HL-60/S4 (cell line): ENCODE measurements around the gene GPR179.
"Not testable (repeated sequence)": the region's sequence is repeated elsewhere in the genome, so short reads cannot be mapped to it uniquely, and the experiment has no call there.

ENCODE experiments used
- in situ Hi-C: fragments of 300-500 bp; cut with MboI; formaldehyde crosslinking; loops from 2 replicates; pipeline ENCODE4 v1.14.3; 2022; ENCODE audit warnings: low sequenced_read_pairs

GPR179 gene

GRCh38 chr17:38325221-38325851, 18.4 kb downstream of the GPR179 start:
- in situ Hi-C loops = no loop called here

DNA sequence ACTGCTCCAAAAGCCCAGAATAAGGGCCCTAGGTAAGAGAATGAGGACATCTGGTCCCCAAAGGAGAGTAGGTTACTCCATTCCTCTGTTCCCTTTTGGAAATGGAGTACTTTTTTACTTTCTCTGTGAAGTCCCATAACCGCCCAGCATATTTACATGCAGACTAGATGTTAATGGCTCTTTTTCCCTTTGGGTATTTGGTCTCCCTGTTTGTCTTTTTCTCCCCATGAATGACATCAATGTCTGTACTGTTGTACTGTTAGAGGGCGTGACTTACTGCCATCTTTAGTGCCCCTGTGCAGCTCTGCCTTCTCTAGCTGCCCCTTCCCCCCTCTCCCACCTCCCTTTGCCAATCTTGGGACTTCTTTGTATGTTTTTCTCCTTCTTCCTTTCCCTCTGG, 19.0 kb downstream of the GPR179 start:
- in situ Hi-C loops = no loop called here

GRCh38 chr17:38324141-38324697, 19.5 kb downstream of the GPR179 start:
- in situ Hi-C loops = no loop called here

- in situ Hi-C loops = no loop called here
Observed at GRCh38 chr17:38322897-38323296, 20.9 kb downstream of the GPR179 start.

DNA sequence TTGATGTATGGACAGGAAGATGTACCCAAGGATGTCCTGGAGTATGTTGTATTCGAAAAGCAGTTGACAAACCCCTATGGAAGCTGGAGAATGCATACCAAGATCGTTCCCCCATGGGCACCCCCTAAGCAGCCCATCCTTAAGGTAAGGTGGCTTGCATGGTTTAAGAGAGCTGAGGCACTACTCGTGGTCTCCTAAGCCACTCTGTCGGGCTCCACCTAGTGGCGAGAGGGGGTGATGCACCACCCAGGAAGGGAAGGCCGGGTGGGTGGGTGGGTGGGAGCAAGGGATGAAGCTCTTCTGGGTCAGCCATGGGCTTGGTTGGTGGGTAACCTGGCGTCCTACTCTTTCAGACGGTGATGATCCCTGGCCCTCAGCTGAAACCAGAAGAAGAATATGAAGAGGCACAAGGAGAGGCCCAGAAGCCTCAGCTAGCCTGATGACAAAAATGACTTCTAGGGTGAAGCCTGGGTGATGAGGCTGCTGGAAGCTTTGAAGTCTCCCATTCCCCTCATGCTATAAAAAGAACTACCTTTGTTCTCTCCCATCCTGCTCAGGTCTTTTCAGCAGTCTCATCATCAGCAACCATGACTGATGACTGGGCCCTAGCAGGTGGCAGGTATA, 21.5 kb downstream of the GPR179 start:
- in situ Hi-C loops = no loop called here

- in situ Hi-C loops = no loop called here
Observed at GRCh38 chr17:38320482-38320881, 23.3 kb downstream of the GPR179 start.

DNA sequence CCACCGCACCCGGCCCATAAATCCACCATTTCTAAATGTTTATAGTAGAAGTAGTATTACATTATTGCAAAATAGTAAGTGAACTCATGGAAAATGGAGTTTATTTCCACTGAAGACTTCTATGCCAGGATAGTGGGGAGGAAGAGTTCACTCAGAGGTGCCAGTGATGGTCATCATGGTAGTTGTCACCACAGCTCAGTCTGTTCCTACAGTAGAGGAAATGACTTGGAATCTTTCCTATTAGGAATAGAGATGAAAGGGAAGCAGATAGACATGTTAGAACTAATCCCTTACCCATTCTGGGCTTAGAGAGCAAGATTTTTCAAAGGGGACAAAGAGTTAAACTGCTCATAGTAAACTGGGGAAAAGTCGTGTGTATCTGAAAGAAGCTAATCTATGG, 26.7 kb downstream of the GPR179 start:
- in situ Hi-C loops = no loop called here

DNA sequence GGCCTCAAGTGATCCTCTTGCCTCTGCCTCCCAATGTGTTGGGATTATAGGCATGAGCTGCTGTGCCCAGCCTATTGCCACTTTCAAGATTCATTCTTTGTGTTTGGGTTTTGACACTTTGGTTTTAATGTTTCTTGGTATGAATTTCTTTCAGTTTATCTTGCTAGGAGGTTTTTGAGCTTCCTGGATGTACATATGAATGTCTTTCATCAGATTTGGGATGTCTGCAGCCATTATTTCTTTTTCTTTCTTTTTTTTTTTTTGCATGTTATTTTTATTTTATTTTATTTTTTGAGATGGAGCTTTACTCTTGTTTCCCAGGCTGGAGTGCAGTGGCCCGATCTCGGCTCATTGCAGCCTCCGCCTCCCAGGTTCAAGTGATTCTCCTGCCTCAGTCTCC, 28.3 kb downstream of the GPR179 start:
- in situ Hi-C loops = no loop called here

GRCh38 chr17:38296834-38297517, 46.8 kb downstream of the GPR179 start, which contains the start of gene MRPL45:
TSS of gene MRPL45 (plus strand) at chr17:38297168. CDS start at chr17:38297184, 16 bp downstream.
- in situ Hi-C loops = not testable (repeated sequence)

- in situ Hi-C loops = not testable (repeated sequence)
Observed at GRCh38 chr17:38295602-38296365, 48.0 kb downstream of the GPR179 start.

DNA sequence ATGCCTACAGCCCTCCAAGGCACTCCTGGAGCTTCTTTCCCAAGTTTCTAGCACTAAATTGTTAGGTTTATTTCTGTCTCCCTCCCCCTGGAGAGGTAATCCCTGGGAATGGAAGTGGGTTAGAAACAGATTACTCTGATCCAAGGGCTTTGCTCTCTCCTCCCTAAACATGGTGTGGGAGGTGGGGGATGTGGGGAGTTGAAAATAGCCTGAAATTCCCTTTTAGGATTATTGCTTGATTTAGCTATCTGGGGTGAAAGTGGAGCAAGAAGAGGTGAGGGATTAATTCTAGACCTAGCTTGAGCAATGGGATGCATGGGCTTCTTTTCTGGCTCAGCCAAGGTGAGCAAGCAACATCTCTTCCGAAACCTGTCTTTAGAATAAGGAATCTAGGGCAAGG, 54.0 kb downstream of the GPR179 start:
- in situ Hi-C loops = not testable (repeated sequence)

GRCh38 chr17:38288217-38288827, 55.4 kb downstream of the GPR179 start:
- in situ Hi-C loops = not testable (repeated sequence)

DNA sequence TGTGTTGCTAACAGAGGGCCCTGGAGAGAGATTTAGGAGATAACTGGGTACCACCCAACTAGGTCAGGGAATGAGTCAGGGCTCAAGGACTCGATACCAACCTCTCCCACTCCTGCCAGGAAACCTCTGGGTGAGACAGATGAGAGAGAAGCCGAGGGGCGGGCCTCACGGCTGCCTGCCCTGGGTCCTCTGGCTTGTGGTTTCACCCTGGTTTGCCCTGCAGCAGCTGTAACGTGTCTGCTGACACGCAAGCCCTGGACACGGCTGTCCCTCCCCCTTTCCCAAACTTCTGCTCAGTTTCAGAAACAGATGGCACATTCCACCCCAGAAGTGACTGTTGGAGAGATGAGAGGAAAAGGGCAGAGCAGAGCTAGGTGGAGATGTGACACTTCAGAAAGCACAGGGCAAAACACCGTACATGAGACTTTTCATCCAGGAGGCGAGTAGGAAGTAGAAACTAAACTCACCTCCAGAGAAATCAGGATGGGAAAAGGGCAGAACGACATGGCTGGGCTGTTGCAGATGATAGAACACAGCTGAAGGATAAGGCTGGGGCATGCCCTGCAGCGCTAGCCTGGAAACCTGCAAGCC, 57.2 kb downstream of the GPR179 start:
- in situ Hi-C loops = not testable (repeated sequence)

DNA sequence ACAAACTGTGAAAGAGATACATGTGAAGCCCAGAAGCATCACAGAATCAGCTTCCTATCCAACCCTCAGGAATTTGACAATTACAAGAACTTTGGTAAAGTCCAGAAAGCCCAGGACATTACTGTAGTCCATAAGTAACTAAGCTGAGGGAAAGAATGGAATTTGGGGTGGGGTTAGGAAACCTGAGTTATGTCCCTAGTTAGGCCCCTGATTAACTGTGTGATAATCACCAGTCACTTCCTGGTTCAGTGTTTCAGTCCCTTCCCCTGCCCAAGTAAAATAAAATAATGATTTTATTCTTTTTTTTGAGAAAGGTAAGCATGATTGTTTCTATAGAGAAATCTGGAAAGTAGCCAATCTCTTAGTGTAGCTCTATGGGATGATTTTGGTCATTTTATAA, 57.8 kb downstream of the GPR179 start:
- in situ Hi-C loops = not testable (repeated sequence)
